HEK293 (cell line): ENCODE data around the gene ZFP36.

ENCODE experiments used
- BCL6B ChIP-seq: fragments of 450-650 bp; formaldehyde crosslinking; IDR thresholded peaks from 2 replicates; pipeline ENCODE4 v1.5.1; 2017; ENCODE audit warnings: missing biosample characterization, missing genetic modification characterization
- EGR2 ChIP-seq: fragments of 450-650 bp; formaldehyde crosslinking; IDR thresholded peaks from 2 replicates; pipeline ENCODE4 v1.5.1; 2016; ENCODE audit warnings: low read depth, missing biosample characterization, missing genetic modification characterization
- KLF9 ChIP-seq: fragments of 450-650 bp; formaldehyde crosslinking; IDR thresholded peaks from 2 replicates; pipeline ENCODE4 v1.5.1; 2016; ENCODE audit warnings: missing biosample characterization, missing genetic modification characterization, low read depth
- MZF1 ChIP-seq: fragments of 450-650 bp; formaldehyde crosslinking; IDR thresholded peaks from 2 replicates; pipeline ENCODE4 v1.5.1; 2017; ENCODE audit warnings: missing biosample characterization, missing genetic modification characterization, borderline replicate concordance
- ZBTB17 ChIP-seq: fragments of 450-650 bp; formaldehyde crosslinking; IDR thresholded peaks from 2 replicates; pipeline ENCODE4 v1.5.1; 2016; ENCODE audit warnings: missing biosample characterization, missing genetic modification characterization
- ZBTB44 ChIP-seq: fragments of 450-650 bp; IDR thresholded peaks from 2 replicates; pipeline ENCODE4 v1.5.1; 2018; ENCODE audit warnings: missing biosample characterization, mild to moderate bottlenecking, missing genetic modification characterization
- ZEB2 ChIP-seq: fragments of 450-650 bp; formaldehyde crosslinking; IDR thresholded peaks from 2 replicates; pipeline ENCODE4 v1.5.1; 2016; ENCODE audit warnings: missing biosample characterization, missing genetic modification characterization
- ZFP3 ChIP-seq: fragments of 450-650 bp; formaldehyde crosslinking; IDR thresholded peaks from 2 replicates; pipeline ENCODE4 v1.5.1; 2016; ENCODE audit warnings: low read depth, missing biosample characterization, missing genetic modification characterization
- ZFP69B ChIP-seq: fragments of 450-650 bp; formaldehyde crosslinking; IDR thresholded peaks from 2 replicates; pipeline ENCODE4 v1.5.1; 2016; ENCODE audit warnings: missing biosample characterization, missing genetic modification characterization
- ZNF2 ChIP-seq: fragments of 450-650 bp; formaldehyde crosslinking; IDR thresholded peaks from 2 replicates; pipeline ENCODE4 v1.5.1; 2016; ENCODE audit warnings: missing biosample characterization, missing genetic modification characterization
- ZNF239 ChIP-seq: fragments of 450-650 bp; formaldehyde crosslinking; IDR thresholded peaks from 2 replicates; pipeline ENCODE4 v1.5.1; 2016; ENCODE audit warnings: missing biosample characterization, missing genetic modification characterization
- ZNF335 ChIP-seq: fragments of 450-650 bp; formaldehyde crosslinking; conservative IDR thresholded peaks from 2 replicates; pipeline ENCODE4 v1.5.1; 2016; ENCODE audit warnings: missing biosample characterization, missing genetic modification characterization
- ZNF391 ChIP-seq: fragments of 450-650 bp; formaldehyde crosslinking; IDR thresholded peaks from 2 replicates; pipeline ENCODE4 v1.5.1; 2016; ENCODE audit warnings: low read depth, missing biosample characterization, missing genetic modification characterization, borderline replicate concordance
- ZNF473 ChIP-seq: fragments of 450-650 bp; formaldehyde crosslinking; IDR thresholded peaks from 2 replicates; pipeline ENCODE4 v1.5.1; 2017; ENCODE audit warnings: missing biosample characterization, missing genetic modification characterization
- ZNF48 ChIP-seq: fragments of 450-650 bp; formaldehyde crosslinking; IDR thresholded peaks from 2 replicates; pipeline ENCODE4 v1.5.1; 2016; ENCODE audit warnings: missing biosample characterization, missing genetic modification characterization
- ZNF510 ChIP-seq: fragments of 450-650 bp; formaldehyde crosslinking; IDR thresholded peaks from 2 replicates; pipeline ENCODE4 v1.5.1; 2018; ENCODE audit warnings: mild to moderate bottlenecking, missing genetic modification characterization, missing biosample characterization; ENCODE audit not compliant: insufficient replicate concordance
- ZNF580 ChIP-seq: fragments of 450-650 bp; formaldehyde crosslinking; IDR thresholded peaks from 2 replicates; pipeline ENCODE4 v1.5.1; 2016; ENCODE audit warnings: missing biosample characterization, missing genetic modification characterization
- ZNF639 ChIP-seq: fragments of 450-650 bp; formaldehyde crosslinking; IDR thresholded peaks from 2 replicates; pipeline ENCODE4 v1.5.1; 2016; ENCODE audit warnings: missing biosample characterization, missing genetic modification characterization
- ZNF664 ChIP-seq: fragments of 450-650 bp; formaldehyde crosslinking; IDR thresholded peaks from 2 replicates; pipeline ENCODE4 v1.5.1; 2016; ENCODE audit warnings: missing biosample characterization, missing genetic modification characterization
- ZNF670 ChIP-seq: fragments of 450-650 bp; formaldehyde crosslinking; IDR thresholded peaks from 2 replicates; pipeline ENCODE4 v1.5.1; 2016; ENCODE audit warnings: missing biosample characterization, missing genetic modification characterization, low read depth
- ZNF785 ChIP-seq: fragments of 450-650 bp; formaldehyde crosslinking; IDR thresholded peaks from 2 replicates; pipeline ENCODE4 v1.5.1; 2016; ENCODE audit warnings: missing biosample characterization, missing genetic modification characterization
- TF ChIP-seq, protein P1 (sequence below): fragments of 450-650 bp; formaldehyde crosslinking; IDR thresholded peaks from 2 replicates; pipeline ENCODE4 v1.5.1; 2017; ENCODE audit warnings: missing biosample characterization, missing genetic modification characterization
- TF ChIP-seq, protein P2 (sequence below): IDR thresholded peaks from 2 replicates; pipeline ENCODE4 v1.6.1; 2011; ENCODE audit warnings: mild to moderate bottlenecking, low read depth, low read length, borderline replicate concordance
- TF ChIP-seq, protein P3 (sequence below): fragments of 450-650 bp; formaldehyde crosslinking; IDR thresholded peaks from 2 replicates; pipeline ENCODE4 v1.5.1; 2016; ENCODE audit warnings: missing biosample characterization, missing genetic modification characterization
- TF ChIP-seq, protein P4 (sequence below): fragments of 450-650 bp; formaldehyde crosslinking; IDR thresholded peaks from 2 replicates; pipeline ENCODE4 v1.5.1; 2017; ENCODE audit warnings: missing biosample characterization, missing genetic modification characterization

ZFP36 gene

GRCh38 chr19:39413911-39414608 is 7.4 kb downstream of the ZFP36 start (continued):
- TF ChIP-seq ZNF639, result 0 out of 2 replicates have a peak, but pooled peaks have one; percentile 38
- no peak for TF ChIP-seq ZNF670 (tag by site-specific recombination)
- TF ChIP-seq, protein P1, sequence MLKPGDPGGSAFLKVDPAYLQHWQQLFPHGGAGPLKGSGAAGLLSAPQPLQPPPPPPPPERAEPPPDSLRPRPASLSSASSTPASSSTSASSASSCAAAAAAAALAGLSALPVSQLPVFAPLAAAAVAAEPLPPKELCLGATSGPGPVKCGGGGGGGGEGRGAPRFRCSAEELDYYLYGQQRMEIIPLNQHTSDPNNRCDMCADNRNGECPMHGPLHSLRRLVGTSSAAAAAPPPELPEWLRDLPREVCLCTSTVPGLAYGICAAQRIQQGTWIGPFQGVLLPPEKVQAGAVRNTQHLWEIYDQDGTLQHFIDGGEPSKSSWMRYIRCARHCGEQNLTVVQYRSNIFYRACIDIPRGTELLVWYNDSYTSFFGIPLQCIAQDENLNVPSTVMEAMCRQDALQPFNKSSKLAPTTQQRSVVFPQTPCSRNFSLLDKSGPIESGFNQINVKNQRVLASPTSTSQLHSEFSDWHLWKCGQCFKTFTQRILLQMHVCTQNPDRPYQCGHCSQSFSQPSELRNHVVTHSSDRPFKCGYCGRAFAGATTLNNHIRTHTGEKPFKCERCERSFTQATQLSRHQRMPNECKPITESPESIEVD (tag by site-specific recombination), result no peak
- no peak for TF ChIP-seq BCL6B (tag by site-specific recombination)
- no peak for TF ChIP-seq MZF1 (tag by site-specific recombination)
- peak; percentile 95 for TF ChIP-seq ZNF335 (tag by site-specific recombination)
- no peak for TF ChIP-seq ZFP3 (tag by site-specific recombination)
- TF ChIP-seq KLF9 (tag by site-specific recombination), result 0 out of 2 replicates have a peak, but pooled peaks have one; percentile 12
- TF ChIP-seq ZBTB44, result no peak
- TF ChIP-seq ZNF664 (tag by site-specific recombination), result peak; percentile 13; the same call in 1 of the 2 replicates
- no peak for TF ChIP-seq ZNF473 (tag by site-specific recombination)
- no peak for TF ChIP-seq ZNF239
- TF ChIP-seq ZBTB17 (tag by site-specific recombination), result peak; percentile 52
- TF ChIP-seq ZNF510 (tag by site-specific recombination), result no peak
- TF ChIP-seq ZEB2 (tag by site-specific recombination), result 0 out of 2 replicates have a peak, but pooled peaks have one; percentile 33
- 0 out of 2 replicates have a peak, but pooled peaks have one; percentile 13 for TF ChIP-seq ZNF785 (tag by site-specific recombination)
- TF ChIP-seq ZNF580 (tag by site-specific recombination), result peak; percentile 93
- no peak for TF ChIP-seq ZNF48 (tag by site-specific recombination)
- TF ChIP-seq, protein P2, sequence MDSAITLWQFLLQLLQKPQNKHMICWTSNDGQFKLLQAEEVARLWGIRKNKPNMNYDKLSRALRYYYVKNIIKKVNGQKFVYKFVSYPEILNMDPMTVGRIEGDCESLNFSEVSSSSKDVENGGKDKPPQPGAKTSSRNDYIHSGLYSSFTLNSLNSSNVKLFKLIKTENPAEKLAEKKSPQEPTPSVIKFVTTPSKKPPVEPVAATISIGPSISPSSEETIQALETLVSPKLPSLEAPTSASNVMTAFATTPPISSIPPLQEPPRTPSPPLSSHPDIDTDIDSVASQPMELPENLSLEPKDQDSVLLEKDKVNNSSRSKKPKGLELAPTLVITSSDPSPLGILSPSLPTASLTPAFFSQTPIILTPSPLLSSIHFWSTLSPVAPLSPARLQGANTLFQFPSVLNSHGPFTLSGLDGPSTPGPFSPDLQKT, result no peak
- TF ChIP-seq EGR2 (tag by site-specific recombination), result no peak
- peak; percentile 90 for TF ChIP-seq ZFP69B (tag by site-specific recombination)
- TF ChIP-seq ZNF391 (tag by site-specific recombination), result no peak; the same call in 1 of the 2 replicates
- no peak for TF ChIP-seq ZNF2 (tag by site-specific recombination)
- TF ChIP-seq, protein P3, sequence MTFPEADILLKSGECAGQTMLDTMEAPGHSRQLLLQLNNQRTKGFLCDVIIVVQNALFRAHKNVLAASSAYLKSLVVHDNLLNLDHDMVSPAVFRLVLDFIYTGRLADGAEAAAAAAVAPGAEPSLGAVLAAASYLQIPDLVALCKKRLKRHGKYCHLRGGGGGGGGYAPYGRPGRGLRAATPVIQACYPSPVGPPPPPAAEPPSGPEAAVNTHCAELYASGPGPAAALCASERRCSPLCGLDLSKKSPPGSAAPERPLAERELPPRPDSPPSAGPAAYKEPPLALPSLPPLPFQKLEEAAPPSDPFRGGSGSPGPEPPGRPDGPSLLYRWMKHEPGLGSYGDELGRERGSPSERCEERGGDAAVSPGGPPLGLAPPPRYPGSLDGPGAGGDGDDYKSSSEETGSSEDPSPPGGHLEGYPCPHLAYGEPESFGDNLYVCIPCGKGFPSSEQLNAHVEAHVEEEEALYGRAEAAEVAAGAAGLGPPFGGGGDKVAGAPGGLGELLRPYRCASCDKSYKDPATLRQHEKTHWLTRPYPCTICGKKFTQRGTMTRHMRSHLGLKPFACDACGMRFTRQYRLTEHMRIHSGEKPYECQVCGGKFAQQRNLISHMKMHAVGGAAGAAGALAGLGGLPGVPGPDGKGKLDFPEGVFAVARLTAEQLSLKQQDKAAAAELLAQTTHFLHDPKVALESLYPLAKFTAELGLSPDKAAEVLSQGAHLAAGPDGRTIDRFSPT (tag by site-specific recombination), result peak; percentile 44; the same call in 1 of the 2 replicates
- TF ChIP-seq, protein P4, sequence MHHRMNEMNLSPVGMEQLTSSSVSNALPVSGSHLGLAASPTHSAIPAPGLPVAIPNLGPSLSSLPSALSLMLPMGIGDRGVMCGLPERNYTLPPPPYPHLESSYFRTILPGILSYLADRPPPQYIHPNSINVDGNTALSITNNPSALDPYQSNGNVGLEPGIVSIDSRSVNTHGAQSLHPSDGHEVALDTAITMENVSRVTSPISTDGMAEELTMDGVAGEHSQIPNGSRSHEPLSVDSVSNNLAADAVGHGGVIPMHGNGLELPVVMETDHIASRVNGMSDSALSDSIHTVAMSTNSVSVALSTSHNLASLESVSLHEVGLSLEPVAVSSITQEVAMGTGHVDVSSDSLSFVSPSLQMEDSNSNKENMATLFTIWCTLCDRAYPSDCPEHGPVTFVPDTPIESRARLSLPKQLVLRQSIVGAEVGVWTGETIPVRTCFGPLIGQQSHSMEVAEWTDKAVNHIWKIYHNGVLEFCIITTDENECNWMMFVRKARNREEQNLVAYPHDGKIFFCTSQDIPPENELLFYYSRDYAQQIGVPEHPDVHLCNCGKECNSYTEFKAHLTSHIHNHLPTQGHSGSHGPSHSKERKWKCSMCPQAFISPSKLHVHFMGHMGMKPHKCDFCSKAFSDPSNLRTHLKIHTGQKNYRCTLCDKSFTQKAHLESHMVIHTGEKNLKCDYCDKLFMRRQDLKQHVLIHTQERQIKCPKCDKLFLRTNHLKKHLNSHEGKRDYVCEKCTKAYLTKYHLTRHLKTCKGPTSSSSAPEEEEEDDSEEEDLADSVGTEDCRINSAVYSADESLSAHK (tag by site-specific recombination), result no peak
